Mucosa of gallbladder (tissue), 1 donor: ENCODE measurements around the gene HNRNPA2B1. TPM values are rescaled to one million over a fixed set of nuclear protein-coding genes. Genes with fewer than 3 reads are reported as not detected.

ENCODE experiments used
- DNase-seq: peaks from one replicate; pipeline ENCODE4 v3.0.0-alpha.2; 2020; ENCODE audit warnings: low spot score
- total RNA-seq: library from RNA; stranded (reverse); gene quantifications from one replicate; pipeline ENCODE4 v1.2.1, GENCODE V29; 2021
- donor health status: DM: no; HTN: no; CAD: no.

Gene HNRNPA2B1
- total RNA-seq: 344 TPM

GRCh38 chr7:26200444-26201246 is at the start of gene HNRNPA2B1:
Gene HNRNPA2B1, minus strand, starts transcription at chr7:26200746. Its CDS starts 169 bp downstream, at chr7:26200577.
- DNase-seq: peak; percentile 98

GRCh38 chr7:26250239-26250638 is 49.7 kb upstream of the HNRNPA2B1 start:
- no peak for DNase-seq

DNA sequence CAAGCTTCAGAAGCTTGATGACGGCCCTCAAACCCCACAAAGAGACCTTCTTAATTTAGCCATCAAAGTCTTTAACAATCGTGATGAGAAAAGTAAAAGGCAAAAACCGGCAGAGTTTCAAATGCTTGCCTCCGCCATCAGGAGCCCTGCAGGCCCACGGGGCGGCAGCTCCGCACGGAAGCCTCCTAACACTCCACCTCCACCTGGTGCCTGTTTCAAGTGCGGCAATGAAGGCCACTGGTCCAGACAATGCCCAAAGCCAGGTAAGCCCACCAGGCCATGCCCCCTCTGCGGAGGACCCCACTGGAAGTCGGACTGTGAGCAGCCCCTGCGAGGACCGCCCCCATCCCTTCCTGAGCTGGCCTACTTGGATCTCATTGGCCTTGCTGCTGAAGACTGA is 44.6 kb upstream of the HNRNPA2B1 start:
- no peak for DNase-seq

GRCh38 chr7:26238032-26238431 is 37.5 kb upstream of the HNRNPA2B1 start:
- no peak for DNase-seq

- no peak for DNase-seq
These were observed 36.7 kb upstream of the HNRNPA2B1 start for GRCh38 chr7:26237035-26237807.

GRCh38 chr7:26233902-26234511 is 33.5 kb upstream of the HNRNPA2B1 start:
- DNase-seq: no peak

- DNase-seq: no peak
These were observed 27.4 kb upstream of the HNRNPA2B1 start for GRCh38 chr7:26227987-26228386.

DNA sequence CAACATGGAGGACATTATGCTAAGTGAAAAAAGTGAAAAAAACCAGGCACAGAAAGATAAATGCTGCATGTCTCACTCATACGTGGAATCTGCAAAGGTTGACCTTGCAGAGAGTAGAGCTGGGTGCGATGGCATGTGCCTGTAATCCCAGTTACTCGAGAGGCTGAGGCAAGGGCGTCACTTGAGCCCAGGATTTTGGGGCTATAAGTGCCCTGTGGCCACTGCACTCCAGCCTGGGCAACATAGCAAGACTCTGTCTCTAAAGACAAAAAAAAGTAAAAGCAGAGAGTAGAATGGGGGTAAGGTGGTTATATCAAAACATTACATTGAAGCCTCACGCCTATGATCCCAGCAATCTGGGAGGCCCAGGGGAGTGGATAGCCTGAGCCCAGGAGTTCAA is 23.8 kb upstream of the HNRNPA2B1 start:
- DNase-seq: no peak

- no peak for DNase-seq
These were observed 15.5 kb upstream of the HNRNPA2B1 start for GRCh38 chr7:26216049-26216448.

- no peak for DNase-seq
These were observed 13.4 kb upstream of the HNRNPA2B1 start for GRCh38 chr7:26213807-26214515.

- no peak for DNase-seq
These were observed 12.6 kb upstream of the HNRNPA2B1 start for GRCh38 chr7:26212921-26213718.

- DNase-seq: no peak
These were observed 7.5 kb upstream of the HNRNPA2B1 start for GRCh38 chr7:26208040-26208439.

- DNase-seq: no peak
These were observed 2.5 kb upstream of the HNRNPA2B1 start for GRCh38 chr7:26203016-26203415.

DNA sequence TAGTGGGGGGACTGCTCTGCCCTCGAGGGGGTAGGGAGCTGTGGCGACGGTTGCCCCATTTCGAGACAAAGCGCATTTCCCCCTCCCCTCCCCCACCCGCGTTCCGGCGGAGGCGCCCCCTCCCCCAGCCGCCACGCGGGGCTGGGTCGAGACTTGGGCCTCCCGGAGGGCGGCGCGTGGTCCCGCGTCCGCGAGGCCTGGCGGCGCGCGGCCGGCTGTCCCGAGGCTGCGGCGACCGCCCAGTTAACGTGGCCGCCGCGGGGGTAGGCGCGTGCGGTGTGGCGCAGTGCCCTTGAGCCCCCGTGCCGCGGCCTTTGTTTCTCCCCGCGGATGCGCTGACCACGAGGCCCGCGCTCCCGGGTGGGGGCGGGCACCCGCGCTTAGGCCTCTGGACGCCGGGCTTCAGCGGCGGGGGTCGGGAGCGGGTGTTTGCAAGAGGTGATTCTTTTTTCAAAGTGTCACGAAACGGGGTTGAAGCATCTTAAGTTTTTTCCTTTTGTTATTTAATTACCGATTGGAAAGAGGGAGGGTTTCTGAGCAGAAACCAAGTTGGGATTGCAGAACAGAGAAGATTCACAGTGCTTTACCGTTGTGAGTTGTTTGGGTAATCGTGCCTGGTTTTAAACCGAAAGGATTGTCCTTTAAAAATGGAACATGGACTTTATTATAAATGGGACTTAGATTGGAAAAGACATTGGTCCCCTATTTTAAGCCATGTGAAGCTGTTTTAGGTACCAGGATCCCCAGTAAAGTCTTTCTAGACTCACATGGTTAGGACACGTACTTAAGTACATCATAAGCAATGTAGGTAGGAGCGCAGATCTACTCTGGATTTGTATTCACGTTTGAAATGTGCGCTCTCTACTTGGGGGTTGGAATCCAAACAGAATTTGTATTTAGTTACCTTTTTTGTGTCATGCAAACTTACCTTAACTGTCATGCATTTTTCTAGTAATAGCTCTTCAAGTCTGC is 1.8 kb upstream of the HNRNPA2B1 start:
- peak; percentile 41 for DNase-seq

GRCh38 chr7:26201247-26202018 is 887 bp upstream of the HNRNPA2B1 start, which contains the start of gene CBX3:
Gene CBX3, plus strand, starts transcription at chr7:26201745. Its CDS starts 1,254 bp downstream, at chr7:26202999.
- peak; percentile 89 for DNase-seq

GRCh38 chr7:26200038-26200443 is 505 bp downstream of the HNRNPA2B1 start:
- DNase-seq: peak; percentile 74

DNA sequence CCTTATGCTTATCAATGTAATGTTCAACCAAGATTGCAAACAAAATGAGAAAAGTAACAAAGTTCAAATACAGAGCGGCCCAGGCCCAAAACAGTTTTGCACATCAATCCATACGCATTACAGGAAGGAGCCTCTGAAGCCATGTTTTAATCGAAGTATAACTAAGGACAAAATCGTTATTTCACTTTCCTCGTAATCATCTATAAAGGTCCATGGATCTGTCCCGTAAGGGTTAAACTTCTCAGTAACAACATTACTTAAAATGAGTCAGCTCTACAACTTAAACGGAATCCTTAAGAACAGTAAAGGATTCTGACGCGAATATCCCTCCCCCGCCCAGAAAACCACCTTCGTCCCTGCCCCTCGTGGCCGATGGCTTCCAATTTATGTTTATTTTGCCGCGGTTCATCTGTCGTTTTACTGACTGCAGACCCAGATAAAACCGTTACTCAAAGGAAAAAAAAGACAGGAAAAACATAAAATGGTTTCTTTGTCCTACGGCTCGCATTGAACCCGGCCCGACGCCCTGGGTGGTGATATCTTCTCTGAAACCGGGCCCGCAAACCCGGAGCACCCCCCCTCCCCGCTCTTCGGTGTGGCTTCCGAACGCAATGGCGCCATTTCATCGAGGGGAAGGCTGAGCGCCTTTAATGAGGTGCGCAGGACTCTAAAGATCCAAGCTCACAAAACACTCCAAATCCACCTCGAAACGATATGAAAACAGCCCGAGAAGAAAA is 1.1 kb downstream of the HNRNPA2B1 start:
- peak; percentile 65 for DNase-seq

GRCh38 chr7:26198781-26199169 is 1.8 kb downstream of the HNRNPA2B1 start:
- DNase-seq: no peak
